ENCODE results near the gene CDC20. TPM values are rescaled to one million over a fixed set of nuclear protein-coding genes. Genes with fewer than 3 reads are reported as not detected.

The CDC20 gene
- total and polyA plus RNA-seq, 7 donors, result 0.25 to 1.9 (median 1.1) TPM; not detected in 2

DNA sequence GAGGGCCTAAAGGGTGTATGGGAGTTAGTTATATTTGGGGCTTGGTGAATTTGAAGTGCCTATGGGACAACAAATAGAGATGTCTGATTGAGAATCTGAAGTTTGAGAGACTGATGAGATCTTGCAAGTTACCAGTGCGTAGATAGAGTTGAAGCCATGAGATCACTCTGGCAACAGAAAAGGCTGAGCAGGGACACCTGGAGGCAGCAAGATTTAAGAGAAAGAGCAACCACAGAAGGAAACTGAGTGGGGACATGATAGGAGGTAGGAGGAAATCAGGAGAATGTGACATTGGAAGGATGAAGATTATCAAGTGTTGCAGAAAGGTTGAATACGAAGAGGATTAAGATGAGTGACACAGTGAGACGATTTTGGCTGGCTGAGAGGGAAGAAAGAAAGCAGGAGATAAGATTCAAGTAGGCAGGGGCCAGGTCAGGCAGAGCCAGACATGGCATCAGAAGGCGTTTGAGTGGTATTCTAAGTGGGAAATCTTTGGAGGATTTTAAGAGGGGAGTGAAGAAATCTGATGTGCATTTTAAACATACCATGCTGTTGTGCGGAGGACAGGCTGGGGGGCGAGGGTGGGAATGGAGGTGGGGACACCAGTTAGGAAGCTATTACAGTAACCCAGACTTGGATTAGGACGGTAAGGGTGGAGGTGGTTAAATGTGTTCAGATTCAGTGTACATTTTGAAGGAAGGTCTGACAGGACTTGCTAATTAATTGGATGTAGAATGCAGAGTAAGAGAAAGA lies 24.2 kb upstream of the CDC20 start:
- TF ChIP-seq, protein P1, sequence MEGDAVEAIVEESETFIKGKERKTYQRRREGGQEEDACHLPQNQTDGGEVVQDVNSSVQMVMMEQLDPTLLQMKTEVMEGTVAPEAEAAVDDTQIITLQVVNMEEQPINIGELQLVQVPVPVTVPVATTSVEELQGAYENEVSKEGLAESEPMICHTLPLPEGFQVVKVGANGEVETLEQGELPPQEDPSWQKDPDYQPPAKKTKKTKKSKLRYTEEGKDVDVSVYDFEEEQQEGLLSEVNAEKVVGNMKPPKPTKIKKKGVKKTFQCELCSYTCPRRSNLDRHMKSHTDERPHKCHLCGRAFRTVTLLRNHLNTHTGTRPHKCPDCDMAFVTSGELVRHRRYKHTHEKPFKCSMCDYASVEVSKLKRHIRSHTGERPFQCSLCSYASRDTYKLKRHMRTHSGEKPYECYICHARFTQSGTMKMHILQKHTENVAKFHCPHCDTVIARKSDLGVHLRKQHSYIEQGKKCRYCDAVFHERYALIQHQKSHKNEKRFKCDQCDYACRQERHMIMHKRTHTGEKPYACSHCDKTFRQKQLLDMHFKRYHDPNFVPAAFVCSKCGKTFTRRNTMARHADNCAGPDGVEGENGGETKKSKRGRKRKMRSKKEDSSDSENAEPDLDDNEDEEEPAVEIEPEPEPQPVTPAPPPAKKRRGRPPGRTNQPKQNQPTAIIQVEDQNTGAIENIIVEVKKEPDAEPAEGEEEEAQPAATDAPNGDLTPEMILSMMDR (IDR thresholded peaks at IDR 0.05), result no peak
- no peaks in the 10 kb centered on the region for H3K9me3 ChIP-seq
- no peak overlapping the region for H3K27ac ChIP-seq
- H3K27me3 ChIP-seq (ENCODE audit: insufficient read depth in 3 of 3, low read length in 2 of 3), result no peaks in the 10 kb centered on the region
- ATAC-seq (no peak), DNase-seq (no peak)
- WGBS, 3 donors, result 79 to 83% (median 79%) methylated on average over 7 of the region's 7 CpGs
- H3K4me3 ChIP-seq, result no peak overlapping the region
- intact Hi-C loops (cut with DNase I), result no loop called here
- no peaks in the 10 kb centered on the region for H3K4me1 ChIP-seq
- H3K36me3 ChIP-seq (ENCODE audit: insufficient read depth in 1 of 2, low read depth in 1 of 2), result no peaks in the 10 kb centered on the region

DNA sequence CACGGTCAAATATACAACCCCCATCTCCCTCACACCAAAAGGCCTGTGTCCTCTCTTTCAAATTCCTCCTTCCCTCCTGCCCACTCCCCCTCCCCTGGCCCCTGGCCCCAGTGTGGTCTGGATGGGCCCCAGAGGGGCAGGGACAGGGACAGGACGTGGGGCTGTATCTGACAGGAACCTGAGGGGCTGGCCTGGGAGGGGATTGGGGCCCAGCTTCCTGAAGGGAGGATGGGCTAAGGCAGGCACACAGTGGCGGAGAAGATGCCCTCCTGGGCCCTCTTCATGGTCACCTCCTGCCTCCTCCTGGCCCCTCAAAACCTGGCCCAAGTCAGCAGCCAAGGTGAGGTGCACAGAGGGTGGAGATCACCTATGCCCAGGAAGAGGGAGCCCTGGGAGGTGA lies 21.2 kb upstream of the CDC20 start, which contains the start of gene MPL:
TSS of gene MPL (plus strand) at position 231 of the 400 bp plus-strand sequence. CDS start at position 262, 31 bp downstream.
- H3K4me1 ChIP-seq, result no peaks in the 10 kb centered on the region
- no peak within 1 kb of the TSS for H3K4me3 ChIP-seq
- no peak within 1 kb of the TSS for H3K27ac ChIP-seq
- TF ChIP-seq, protein P1 (IDR thresholded peaks at IDR 0.05), result no peak
- 64 to 67% (median 66%) methylated on average over 3 of the region's 3 CpGs for whole genome bisulfite sequencing, 3 donors
- no peaks in the 10 kb centered on the region for H3K9me3 ChIP-seq
- intact Hi-C loops (cut with DNase I), result no loop called here
- DNase-seq (no peak), ATAC-seq (no peak)
- no peaks in the 10 kb centered on the region for H3K36me3 ChIP-seq (ENCODE audit: insufficient read depth in 1 of 2, low read depth in 1 of 2)
- no peaks in the 10 kb centered on the region for H3K27me3 ChIP-seq (ENCODE audit: insufficient read depth in 3 of 3, low read length in 2 of 3)

DNA sequence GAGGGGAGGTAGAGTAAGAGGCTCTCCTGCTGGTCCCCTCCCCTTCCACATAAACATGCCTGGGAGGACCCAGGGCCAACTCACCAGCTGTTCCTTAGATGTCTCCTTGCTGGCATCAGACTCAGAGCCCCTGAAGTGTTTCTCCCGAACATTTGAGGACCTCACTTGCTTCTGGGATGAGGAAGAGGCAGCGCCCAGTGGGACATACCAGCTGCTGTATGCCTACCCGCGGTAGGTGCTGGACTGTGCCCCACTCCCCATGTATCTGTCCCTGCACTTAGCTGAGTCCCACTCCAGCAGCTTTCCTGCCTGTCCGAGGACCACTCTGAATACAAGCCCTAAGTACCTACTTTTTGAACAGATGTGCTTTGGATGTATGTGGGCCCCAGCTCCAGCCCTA lies 20.8 kb upstream of the CDC20 start:
- DNase-seq, result no peak
- TF ChIP-seq, protein P1 (IDR thresholded peaks at IDR 0.05), result no peak

DNA sequence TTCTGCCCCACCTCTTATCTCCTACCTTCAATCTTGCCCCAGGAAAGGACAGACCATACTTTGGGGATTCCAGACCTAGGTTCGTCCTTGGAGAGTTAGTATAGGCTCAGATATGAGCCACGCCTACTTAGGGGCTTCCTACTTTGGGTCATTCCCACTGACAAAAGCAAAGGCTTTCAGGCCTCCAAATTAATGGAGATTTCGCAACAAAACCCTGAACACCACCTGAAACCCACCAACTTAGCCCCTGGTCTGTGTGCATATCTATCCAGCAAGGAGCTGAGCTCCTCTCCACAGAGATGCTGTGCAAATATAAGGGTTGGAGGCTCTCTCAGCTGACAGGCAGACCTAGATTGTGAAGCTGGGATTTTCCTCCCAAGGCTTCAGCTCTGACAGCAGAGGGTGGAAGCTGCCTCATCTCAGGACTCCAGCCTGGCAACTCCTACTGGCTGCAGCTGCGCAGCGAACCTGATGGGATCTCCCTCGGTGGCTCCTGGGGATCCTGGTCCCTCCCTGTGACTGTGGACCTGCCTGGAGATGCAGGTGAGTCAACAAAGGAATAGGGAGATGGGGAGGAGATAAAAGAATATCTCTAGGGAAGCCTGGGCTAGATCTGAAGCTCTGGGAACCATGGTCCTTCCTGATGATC lies 19.1 kb upstream of the CDC20 start:
- Histone ChIP-seq H3K27ac (no peak overlapping the region), H3K9me3 (no peaks in the 10 kb centered on the region), H3K4me3 (no peak overlapping the region), H3K27me3 (ENCODE audit: insufficient read depth in 3 of 3, low read length in 2 of 3) (no peaks in the 10 kb centered on the region), H3K4me1 (no peaks in the 10 kb centered on the region), H3K36me3 (ENCODE audit: insufficient read depth in 1 of 2, low read depth in 1 of 2) (no peaks in the 10 kb centered on the region)
- DNase-seq, result no peak
- 87 to 94% (median 90%) methylated on average over 6 of the region's 6 CpGs for WGBS, 3 donors
- intact Hi-C loops (cut with DNase I), result no loop called here
- ATAC-seq, result no peak
- TF ChIP-seq, protein P1 (IDR thresholded peaks at IDR 0.05), result no peak

More for the DNA sequence above, 20.8 kb upstream of the CDC20 start:
- Histone ChIP-seq H3K4me1 (no peaks in the 10 kb centered on the region), H3K27me3 (ENCODE audit: insufficient read depth in 3 of 3, low read length in 2 of 3) (no peaks in the 10 kb centered on the region), H3K9me3 (no peaks in the 10 kb centered on the region), H3K4me3 (no peak overlapping the region), H3K36me3 (ENCODE audit: insufficient read depth in 1 of 2, low read depth in 1 of 2) (no peaks in the 10 kb centered on the region), H3K27ac (no peak overlapping the region)
- intact Hi-C loops (cut with DNase I), result no loop called here
- 73 to 85% (median 74%) methylated on average over 5 of the region's 5 CpGs for WGBS, 3 donors
- no peak for ATAC-seq
